IPS-15b (cell line): ENCODE data around the gene PPM1M.

Experiments
- H3K27me3 ChIP-seq: one replicate; pipeline ENCODE4 v1.6.1; 2013; ENCODE audit warnings: low read length; ENCODE audit not compliant: control insufficient read depth, insufficient read depth
- H3K36me3 ChIP-seq: one replicate; pipeline ENCODE4 v1.6.1; 2013; ENCODE audit warnings: low read length; ENCODE audit not compliant: control insufficient read depth, insufficient read depth
- H3K4me1 ChIP-seq: one replicate; pipeline ENCODE4 v1.6.1; 2013; ENCODE audit warnings: mild to moderate bottlenecking, low read length; ENCODE audit not compliant: control insufficient read depth, insufficient read depth
- H3K4me3 ChIP-seq: one replicate; pipeline ENCODE4 v1.5.1; 2013; ENCODE audit warnings: low read depth, low read length
- H3K9ac ChIP-seq: one replicate; pipeline ENCODE4 v1.6.1; 2013; ENCODE audit warnings: low read depth, mild to moderate bottlenecking, low read length
- H3K9me3 ChIP-seq: one replicate; pipeline ENCODE4 v1.6.1; 2013; ENCODE audit warnings: mild to moderate bottlenecking, low read length; ENCODE audit not compliant: control insufficient read depth, insufficient read depth

The PPM1M gene

GRCh38 chr3:52218026-52218425 is 27.5 kb upstream of the PPM1M start:
- Histone ChIP-seq H3K36me3 (peaks cover 14% of the 10 kb centered on the region), H3K4me1 (peaks cover 2% of the 10 kb centered on the region), H3K9ac (no peak overlapping the region), H3K27me3 (no peaks in the 10 kb centered on the region), H3K9me3 (no peaks in the 10 kb centered on the region), H3K4me3 (no peak overlapping the region)

- Histone ChIP-seq H3K4me1 (peaks cover 2% of the 10 kb centered on the region), H3K9ac (no peak overlapping the region), H3K36me3 (peaks cover 12% of the 10 kb centered on the region), H3K27me3 (no peaks in the 10 kb centered on the region), H3K9me3 (no peaks in the 10 kb centered on the region), H3K4me3 (no peak overlapping the region)
Observed at GRCh38 chr3:52218454-52218853, 27.1 kb upstream of the PPM1M start.

- peaks cover 7% of the 10 kb centered on the region for H3K36me3 ChIP-seq
- peaks cover 2% of the 10 kb centered on the region for H3K4me1 ChIP-seq
- H3K4me3 ChIP-seq, result no peak overlapping the region
- no peaks in the 10 kb centered on the region for H3K27me3 ChIP-seq
- no peaks in the 10 kb centered on the region for H3K9me3 ChIP-seq
- no peak overlapping the region for H3K9ac ChIP-seq
Observed at GRCh38 chr3:52218937-52219650, 26.5 kb upstream of the PPM1M start.

GRCh38 chr3:52220380-52221026 is 25.1 kb upstream of the PPM1M start:
- Histone ChIP-seq H3K4me1 (peaks cover 2% of the 10 kb centered on the region), H3K9me3 (no peaks in the 10 kb centered on the region), H3K36me3 (no peaks in the 10 kb centered on the region), H3K9ac (no peak overlapping the region), H3K4me3 (no peak overlapping the region), H3K27me3 (no peaks in the 10 kb centered on the region)

- Histone ChIP-seq H3K9ac (no peak overlapping the region), H3K36me3 (no peaks in the 10 kb centered on the region), H3K4me3 (no peak overlapping the region), H3K9me3 (no peaks in the 10 kb centered on the region), H3K27me3 (no peaks in the 10 kb centered on the region), H3K4me1 (peaks cover 2% of the 10 kb centered on the region)
Observed at GRCh38 chr3:52221141-52221562, 24.4 kb upstream of the PPM1M start.

- no peaks in the 10 kb centered on the region for H3K27me3 ChIP-seq
- no peaks in the 10 kb centered on the region for H3K9me3 ChIP-seq
- H3K4me3 ChIP-seq, result no peak overlapping the region
- H3K36me3 ChIP-seq, result no peaks in the 10 kb centered on the region
- H3K9ac ChIP-seq, result no peak overlapping the region
- peaks cover 2% of the 10 kb centered on the region for H3K4me1 ChIP-seq
Observed at GRCh38 chr3:52221563-52222318, 23.8 kb upstream of the PPM1M start.

- no peak overlapping the region for H3K4me3 ChIP-seq
- no peaks in the 10 kb centered on the region for H3K9me3 ChIP-seq
- no peak overlapping the region for H3K9ac ChIP-seq
- peaks cover 2% of the 10 kb centered on the region for H3K4me1 ChIP-seq
- no peaks in the 10 kb centered on the region for H3K27me3 ChIP-seq
- no peaks in the 10 kb centered on the region for H3K36me3 ChIP-seq
Observed at GRCh38 chr3:52222319-52223221, 23.0 kb upstream of the PPM1M start.

- Histone ChIP-seq H3K27me3 (no peaks in the 10 kb centered on the region), H3K4me3 (no peak overlapping the region), H3K36me3 (peaks cover 4% of the 10 kb centered on the region), H3K9ac (no peak overlapping the region), H3K9me3 (no peaks in the 10 kb centered on the region), H3K4me1 (no peaks in the 10 kb centered on the region)
Observed at GRCh38 chr3:52223449-52224408, 21.8 kb upstream of the PPM1M start.

GRCh38 chr3:52225452-52226228 is 19.9 kb upstream of the PPM1M start, which contains the start of gene TLR9:
Gene TLR9 (minus strand): TSS chr3:52225645. CDS start chr3:52225529, 116 bp downstream.
- Histone ChIP-seq H3K9ac (no peak within 1 kb of the TSS), H3K4me3 (no peak within 1 kb of the TSS), H3K27me3 (no peaks in the 10 kb centered on the region), H3K36me3 (peaks cover 19% of the 10 kb centered on the region), H3K4me1 (no peaks in the 10 kb centered on the region), H3K9me3 (no peaks in the 10 kb centered on the region)

GRCh38 chr3:52226229-52226817 is 19.2 kb upstream of the PPM1M start:
- Histone ChIP-seq H3K36me3 (peaks cover 25% of the 10 kb centered on the region), H3K27me3 (no peaks in the 10 kb centered on the region), H3K9me3 (no peaks in the 10 kb centered on the region), H3K4me1 (no peaks in the 10 kb centered on the region), H3K9ac (no peak overlapping the region), H3K4me3 (no peak overlapping the region)
